Measurements from ENCODE around the gene WDR44.
"Not testable (repeated sequence)": the region's sequence is repeated elsewhere in the genome, so short reads cannot be mapped to it uniquely, and the experiment has no call there.

The WDR44 gene

GRCh38 chrX:118360429-118361125, 14.7 kb downstream of the WDR44 start:
- DNase-seq (ENCODE audit: low read depth in 2 of 2), result no peak

GRCh38 chrX:118364261-118364660, 18.4 kb downstream of the WDR44 start:
- no peak for DNase-seq (ENCODE audit: low read depth in 2 of 2)

- DNase-seq (ENCODE audit: low read depth in 2 of 2), result no peak
These were observed 21.4 kb downstream of the WDR44 start for GRCh38 chrX:118367338-118367737.

- no peak for DNase-seq (ENCODE audit: low read depth in 2 of 2)
These were observed 22.5 kb downstream of the WDR44 start for GRCh38 chrX:118368398-118368797.

GRCh38 chrX:118370921-118371624, 25.2 kb downstream of the WDR44 start:
- peak in 1 of 2 experiments; percentile 35 for DNase-seq (ENCODE audit: low read depth in 2 of 2)

- DNase-seq (ENCODE audit: low read depth in 2 of 2), result no peak
These were observed 27.6 kb downstream of the WDR44 start for GRCh38 chrX:118373538-118373937.

GRCh38 chrX:118383120-118383519, 37.2 kb downstream of the WDR44 start:
- no peak for DNase-seq (ENCODE audit: low read depth in 2 of 2)

- no peak for DNase-seq (ENCODE audit: low read depth in 2 of 2)
These were observed 46.8 kb downstream of the WDR44 start for GRCh38 chrX:118392716-118393115.

GRCh38 chrX:118396113-118396512, 50.2 kb downstream of the WDR44 start:
- DNase-seq (ENCODE audit: low read depth in 2 of 2), result no peak

- no peak for DNase-seq (ENCODE audit: low read depth in 2 of 2)
These were observed 72.9 kb downstream of the WDR44 start for GRCh38 chrX:118418811-118419251.

- no peak for DNase-seq (ENCODE audit: low read depth in 2 of 2)
These were observed 74.6 kb downstream of the WDR44 start for GRCh38 chrX:118420462-118420861.

- DNase-seq (ENCODE audit: low read depth in 2 of 2), result no peak
These were observed 77.7 kb downstream of the WDR44 start for GRCh38 chrX:118423558-118423957.

- no peak for DNase-seq (ENCODE audit: low read depth in 2 of 2)
These were observed 86.9 kb downstream of the WDR44 start for GRCh38 chrX:118432799-118433198.

- no peak for DNase-seq (ENCODE audit: low read depth in 2 of 2)
These were observed 91.4 kb downstream of the WDR44 start for GRCh38 chrX:118437283-118437682.

- no peak for DNase-seq (ENCODE audit: low read depth in 2 of 2)
These were observed 102.4 kb downstream of the WDR44 start for GRCh38 chrX:118448273-118448783.

- no peak for DNase-seq (ENCODE audit: low read depth in 2 of 2)
These were observed 109.1 kb downstream of the WDR44 start for GRCh38 chrX:118455013-118455412.

- peak in 1 of 2 experiments; percentile 8 for DNase-seq (ENCODE audit: low read depth in 2 of 2)
These were observed 113.6 kb downstream of the WDR44 start for GRCh38 chrX:118459494-118459893.

- no peak for DNase-seq (ENCODE audit: low read depth in 2 of 2)
These were observed 118.6 kb downstream of the WDR44 start for GRCh38 chrX:118464501-118464900.

- DNase-seq (ENCODE audit: low read depth in 2 of 2), result no peak
These were observed 122.2 kb downstream of the WDR44 start for GRCh38 chrX:118468122-118468521.

- DNase-seq (ENCODE audit: low read depth in 2 of 2), result not testable (repeated sequence)
These were observed 124.9 kb downstream of the WDR44 start for GRCh38 chrX:118470721-118471347.

GRCh38 chrX:118474586-118474985, 128.7 kb downstream of the WDR44 start:
- no peak for DNase-seq (ENCODE audit: low read depth in 2 of 2)

- no peak for DNase-seq (ENCODE audit: low read depth in 2 of 2)
These were observed 130.0 kb downstream of the WDR44 start for GRCh38 chrX:118475903-118476302.

- DNase-seq (ENCODE audit: low read depth in 2 of 2), result no peak
These were observed 134.3 kb downstream of the WDR44 start for GRCh38 chrX:118480172-118480571.

All from fibroblast of skin of left biceps (primary cell).